Measurements from ENCODE around the gene HTR1A. TPM values are rescaled to one million over a fixed set of nuclear protein-coding genes. Genes with fewer than 3 reads are reported as not detected.

HTR1A gene
- polyA plus RNA-seq, 3 donors from 2014 or later, result not detected

GRCh38 chr5:63953217-63953616 is 9.0 kb downstream of the HTR1A start:
- Mint-ChIP-seq H3K36me3 (no peaks in the 10 kb centered on the region), H3K9me3 (peaks cover 0 to 27% (median 10%) of the 10 kb centered on the region in 6 donors), H3K27me3 (ENCODE audit: low read depth in 3 of 3) (no peaks in the 10 kb centered on the region), H3K27ac (no peak overlapping the region), H3K4me1 (no peaks in the 10 kb centered on the region), H3K4me3 (no peak overlapping the region)
- no peak for DNase-seq

DNA sequence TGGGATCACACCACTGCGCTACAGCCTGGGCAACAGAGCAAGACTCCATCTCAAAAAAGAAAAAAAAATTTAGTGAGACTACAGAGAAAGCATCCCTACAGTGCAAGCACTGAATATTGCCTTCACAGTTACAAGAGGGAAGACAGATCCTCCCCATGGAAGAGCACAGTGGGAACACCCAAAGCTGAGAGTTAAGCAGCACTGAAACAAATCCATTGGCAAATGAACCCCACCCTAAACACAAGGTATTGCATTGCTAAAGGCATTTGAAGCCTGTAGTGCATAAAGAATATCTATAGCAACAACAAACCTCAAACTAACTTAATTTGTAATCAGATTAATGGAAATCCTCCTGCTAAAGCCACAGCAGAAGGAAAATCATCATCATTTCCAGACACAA is 27.1 kb downstream of the HTR1A start:
- Mint-ChIP-seq H3K4me3 (no peak overlapping the region), H3K27ac (no peak overlapping the region), H3K9me3 (peaks cover 6 to 39% (median 15%) of the 10 kb centered on the region in 6 donors)

GRCh38 chr5:63931836-63932235 is 30.4 kb downstream of the HTR1A start:
- DNase-seq, result no peak
- Mint-ChIP-seq H3K36me3 (no peaks in the 10 kb centered on the region), H3K9me3 (peaks cover 10 to 50% (median 24%) of the 10 kb centered on the region in 6 donors), H3K4me1 (no peaks in the 10 kb centered on the region), H3K4me3 (no peak overlapping the region), H3K27me3 (ENCODE audit: low read depth in 3 of 3) (peaks cover 0 to 1% (median 0%) of the 10 kb centered on the region in 3 donors), H3K27ac (no peak overlapping the region)

More for the DNA sequence above, 27.1 kb downstream of the HTR1A start:
- Mint-ChIP-seq H3K27me3 (ENCODE audit: low read depth in 3 of 3) (no peaks in the 10 kb centered on the region), H3K4me1 (no peaks in the 10 kb centered on the region), H3K36me3 (no peaks in the 10 kb centered on the region)
- DNase-seq, result no peak

GRCh38 chr5:63928451-63928850 is 33.8 kb downstream of the HTR1A start:
- Mint-ChIP-seq H3K27me3 (ENCODE audit: low read depth in 3 of 3) (peaks cover 0 to 1% (median 0%) of the 10 kb centered on the region in 3 donors), H3K27ac (no peak overlapping the region), H3K4me1 (no peaks in the 10 kb centered on the region), H3K4me3 (no peak overlapping the region), H3K36me3 (no peaks in the 10 kb centered on the region), H3K9me3 (peaks cover 4 to 47% (median 19%) of the 10 kb centered on the region in 6 donors)
- no peak for DNase-seq

DNA sequence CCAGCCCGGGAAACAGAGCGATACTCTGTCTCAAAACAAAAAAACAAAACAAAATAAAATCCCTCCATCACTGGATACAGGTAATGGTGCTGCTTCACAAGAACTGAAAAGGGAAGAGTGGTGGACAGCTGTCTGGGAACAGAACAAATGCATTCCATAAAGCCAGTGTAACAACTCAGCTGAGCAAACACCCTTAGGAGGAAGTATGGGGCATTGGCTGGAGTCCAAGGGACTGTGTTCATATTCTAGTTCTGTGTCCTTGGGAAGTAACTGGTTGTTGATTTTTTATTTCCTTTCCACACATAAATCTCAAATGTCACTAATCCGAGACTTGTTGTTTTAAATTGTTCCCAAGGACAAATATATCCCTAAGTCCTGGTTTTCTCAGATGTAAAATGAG is 38.3 kb downstream of the HTR1A start:
- no peaks in the 10 kb centered on the region for H3K4me1 Mint-ChIP-seq
- peaks cover 4 to 58% (median 24%) of the 10 kb centered on the region in 6 donors for H3K9me3 Mint-ChIP-seq
- H3K27ac Mint-ChIP-seq, result no peak overlapping the region
- DNase-seq, result no peak
- H3K27me3 Mint-ChIP-seq (ENCODE audit: low read depth in 3 of 3), result peaks cover 0 to 1% (median 0%) of the 10 kb centered on the region in 3 donors
- peaks cover 0 to 5% (median 0%) of the 10 kb centered on the region in 3 donors for H3K36me3 Mint-ChIP-seq
- no peak overlapping the region for H3K4me3 Mint-ChIP-seq

GRCh38 chr5:63919763-63920478 is 42.3 kb downstream of the HTR1A start:
- Mint-ChIP-seq H3K4me1 (no peaks in the 10 kb centered on the region), H3K27me3 (ENCODE audit: low read depth in 3 of 3) (no peaks in the 10 kb centered on the region), H3K27ac (no peak overlapping the region), H3K9me3 (peaks cover 6 to 38% (median 15%) of the 10 kb centered on the region in 6 donors), H3K36me3 (peaks cover 0 to 5% (median 0%) of the 10 kb centered on the region in 3 donors), H3K4me3 (no peak overlapping the region)
- no peak for DNase-seq

- H3K27ac Mint-ChIP-seq, result no peak overlapping the region
- no peak overlapping the region for H3K4me3 Mint-ChIP-seq
- peaks cover 5 to 30% (median 10%) of the 10 kb centered on the region in 6 donors for H3K9me3 Mint-ChIP-seq
- no peaks in the 10 kb centered on the region for H3K4me1 Mint-ChIP-seq
- H3K36me3 Mint-ChIP-seq, result peaks cover 0 to 5% (median 0%) of the 10 kb centered on the region in 3 donors
- no peak for DNase-seq
- H3K27me3 Mint-ChIP-seq (ENCODE audit: low read depth in 3 of 3), result no peaks in the 10 kb centered on the region
Observed at GRCh38 chr5:63916786-63917185, 45.5 kb downstream of the HTR1A start.

- no peak for DNase-seq
- H3K27me3 Mint-ChIP-seq (ENCODE audit: low read depth in 3 of 3), result no peaks in the 10 kb centered on the region
- H3K4me1 Mint-ChIP-seq, result no peaks in the 10 kb centered on the region
- H3K27ac Mint-ChIP-seq, result no peak overlapping the region
- no peak overlapping the region for H3K4me3 Mint-ChIP-seq
- peaks cover 6 to 46% (median 12%) of the 10 kb centered on the region in 6 donors for H3K9me3 Mint-ChIP-seq
- H3K36me3 Mint-ChIP-seq, result peaks cover 0 to 6% (median 0%) of the 10 kb centered on the region in 3 donors
Observed at GRCh38 chr5:63911871-63912270, 50.4 kb downstream of the HTR1A start.

Other genes starting within 250 kb of the HTR1A start
- not detected for gene RNF180, start 203.4 kb upstream of the HTR1A start, polyA plus RNA-seq

Data from immature natural killer cell (primary cell).